Smooth muscle cell (in vitro differentiated cells): Measurements from ENCODE around the gene ECE2. TPM values are rescaled to one million over a fixed set of nuclear protein-coding genes. Genes with fewer than 3 reads are reported as not detected.

Experiments used
- DNase-seq: peaks from one replicate; lab custom pipeline; 2025; ENCODE audit not compliant: unreplicated experiment; lab: John Stamatoyannopoulos, UW
- H2AFZ ChIP-seq: fragments of 200-600 bp; sonication (generic); 2 replicates; pipeline ENCODE4 v1.6.0; 2016; ENCODE audit warnings: antibody characterized with exemption, low read depth, mild to moderate bottlenecking
- H3F3A ChIP-seq: fragments of 200-600 bp; sonication (generic); 2 replicates; pipeline ENCODE4 v1.6.0; 2017; ENCODE audit warnings: antibody characterized with exemption, low read depth
- H3K27ac ChIP-seq: fragments of 200-600 bp; sonication (generic); 2 replicates; pipeline ENCODE4 v1.5.1; 2016; ENCODE audit warnings: low read depth, mild to moderate bottlenecking
- H3K27me3 ChIP-seq: fragments of 200-600 bp; sonication (generic); 2 replicates; pipeline ENCODE4 v1.6.1; 2016; ENCODE audit warnings: low read depth, mild to moderate bottlenecking
- H3K36me3 ChIP-seq: fragments of 200-600 bp; sonication (generic); 2 replicates; pipeline ENCODE4 v1.5.1; 2016; ENCODE audit warnings: low read depth
- H3K4me1 ChIP-seq: fragments of 200-600 bp; sonication (generic); 2 replicates; pipeline ENCODE4 v1.5.1; 2016; ENCODE audit warnings: low read depth
- H3K4me2 ChIP-seq: fragments of 200-600 bp; sonication (generic); 2 replicates; pipeline ENCODE4 v1.6.0; 2016; ENCODE audit warnings: mild to moderate bottlenecking
- H3K4me3 ChIP-seq: fragments of 200-600 bp; sonication (generic); 2 replicates; pipeline ENCODE4 v1.5.1; 2016; ENCODE audit warnings: mild to moderate bottlenecking
- H3K79me2 ChIP-seq: fragments of 200-600 bp; sonication (generic); 2 replicates; pipeline ENCODE4 v1.6.0; 2016; ENCODE audit warnings: low read depth, mild to moderate bottlenecking
- H3K9ac ChIP-seq: fragments of 200-600 bp; sonication (generic); 2 replicates; pipeline ENCODE4 v1.6.0; 2016; ENCODE audit warnings: low read depth
- H3K9me3 ChIP-seq: fragments of 200-600 bp; sonication (generic); replicated peaks from 2 replicates; pipeline ENCODE4 v1.5.1; 2016; ENCODE audit warnings: low read depth
- H4K20me1 ChIP-seq: fragments of 200-600 bp; sonication (generic); 2 replicates; pipeline ENCODE4 v1.6.0; 2016; ENCODE audit warnings: low read depth
- WGBS: methylation state at CpG from one replicate; pipeline ENCODE4 v1.1.7; 2016; ENCODE audit warnings: low lambda C conversion rate; 5-methylcytosine and 5-hydroxymethylcytosine counted together
- polyA plus RNA-seq: library from polyadenylated mRNA; unstranded; fragments of >200 nt; fragmentation: Nextera tagmentation; extraction: Ambion mirVana; gene quantifications from 2 replicates; pipeline ENCODE4 v1.2.1, GENCODE V29; 2016
- total RNA-seq: library from RNA; depleted of rRNA; stranded (reverse); fragments of >200 nt; gene quantifications from 2 replicates; pipeline ENCODE4 v1.2.3, GENCODE V29; 2014
- TF ChIP-seq, protein P1 (sequence below): fragments of 200-600 bp; sonication (generic); IDR thresholded peaks from 2 replicates; pipeline ENCODE4 v1.5.1; 2017; ENCODE audit warnings: borderline replicate concordance, mild to moderate bottlenecking, antibody characterized with exemption; ENCODE audit not compliant: insufficient read depth, poor library complexity, severe bottlenecking

The ECE2 gene
- total and polyA plus RNA-seq, 2 experiments from 2014 or later = not detected

DNA sequence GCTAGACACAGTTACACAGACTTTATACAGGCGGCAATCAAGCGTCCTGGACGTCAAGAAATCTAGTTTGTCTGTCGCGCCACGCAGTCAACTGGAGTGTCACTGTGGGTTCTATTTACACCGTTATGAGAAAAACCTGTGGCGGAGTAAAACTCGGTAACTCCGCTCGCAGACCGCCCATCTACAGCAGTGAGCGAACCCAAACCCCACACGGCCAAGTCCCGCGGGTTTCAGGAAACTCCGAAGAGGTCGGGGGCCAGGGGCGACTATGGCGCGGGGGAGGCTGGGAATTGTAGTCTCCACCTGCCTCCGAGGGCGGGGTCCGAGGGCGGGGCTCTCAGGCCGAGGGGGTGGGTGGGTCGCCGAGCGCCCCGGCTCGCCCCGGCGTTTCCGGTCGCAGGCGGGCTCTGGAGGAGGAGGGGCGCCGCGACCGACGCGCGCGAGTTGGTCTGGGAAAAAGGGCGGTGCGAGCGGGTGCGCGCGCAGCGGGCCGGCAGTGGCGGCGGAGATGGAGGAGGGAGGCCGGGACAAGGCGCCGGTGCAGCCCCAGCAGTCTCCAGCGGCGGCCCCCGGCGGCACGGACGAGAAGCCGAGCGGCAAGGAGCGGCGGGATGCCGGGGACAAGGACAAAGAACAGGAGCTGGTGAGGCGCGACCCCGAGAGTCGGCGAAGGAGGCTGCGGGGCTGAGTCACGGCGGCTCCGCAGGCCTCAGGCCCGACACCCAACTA, 23.1 kb downstream of the ECE2 start, which contains the start of gene PSMD2:
PSMD2 (plus strand) TSS at position 483 of the 729 bp plus-strand sequence; CDS start at position 509, 26 bp downstream.
- Histone ChIP-seq H3K27ac (peak within 1 kb of the TSS; percentile 92), H3K9ac (peak within 1 kb of the TSS; percentile 94), H3F3A (no peaks in the 10 kb centered on the region), H3K4me3 (peak within 1 kb of the TSS; percentile 90), H4K20me1 (peaks cover 42% of the 10 kb centered on the region), H3K4me2 (peak within 1 kb of the TSS; percentile 95), H3K27me3 (no peaks in the 10 kb centered on the region), H3K36me3 (peaks cover 20% of the 10 kb centered on the region), H3K9me3 (no peaks in the 10 kb centered on the region), H3K79me2 (peaks cover 44% of the 10 kb centered on the region), H2AFZ (peak within 1 kb of the TSS; percentile 83), H3K4me1 (peaks cover 12% of the 10 kb centered on the region)
- peak; percentile 92 for DNase-seq
- TF ChIP-seq, protein P1, sequence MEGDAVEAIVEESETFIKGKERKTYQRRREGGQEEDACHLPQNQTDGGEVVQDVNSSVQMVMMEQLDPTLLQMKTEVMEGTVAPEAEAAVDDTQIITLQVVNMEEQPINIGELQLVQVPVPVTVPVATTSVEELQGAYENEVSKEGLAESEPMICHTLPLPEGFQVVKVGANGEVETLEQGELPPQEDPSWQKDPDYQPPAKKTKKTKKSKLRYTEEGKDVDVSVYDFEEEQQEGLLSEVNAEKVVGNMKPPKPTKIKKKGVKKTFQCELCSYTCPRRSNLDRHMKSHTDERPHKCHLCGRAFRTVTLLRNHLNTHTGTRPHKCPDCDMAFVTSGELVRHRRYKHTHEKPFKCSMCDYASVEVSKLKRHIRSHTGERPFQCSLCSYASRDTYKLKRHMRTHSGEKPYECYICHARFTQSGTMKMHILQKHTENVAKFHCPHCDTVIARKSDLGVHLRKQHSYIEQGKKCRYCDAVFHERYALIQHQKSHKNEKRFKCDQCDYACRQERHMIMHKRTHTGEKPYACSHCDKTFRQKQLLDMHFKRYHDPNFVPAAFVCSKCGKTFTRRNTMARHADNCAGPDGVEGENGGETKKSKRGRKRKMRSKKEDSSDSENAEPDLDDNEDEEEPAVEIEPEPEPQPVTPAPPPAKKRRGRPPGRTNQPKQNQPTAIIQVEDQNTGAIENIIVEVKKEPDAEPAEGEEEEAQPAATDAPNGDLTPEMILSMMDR = no peak
- WGBS = 2% methylated on average over 43 of the region's 78 CpGs

DNA sequence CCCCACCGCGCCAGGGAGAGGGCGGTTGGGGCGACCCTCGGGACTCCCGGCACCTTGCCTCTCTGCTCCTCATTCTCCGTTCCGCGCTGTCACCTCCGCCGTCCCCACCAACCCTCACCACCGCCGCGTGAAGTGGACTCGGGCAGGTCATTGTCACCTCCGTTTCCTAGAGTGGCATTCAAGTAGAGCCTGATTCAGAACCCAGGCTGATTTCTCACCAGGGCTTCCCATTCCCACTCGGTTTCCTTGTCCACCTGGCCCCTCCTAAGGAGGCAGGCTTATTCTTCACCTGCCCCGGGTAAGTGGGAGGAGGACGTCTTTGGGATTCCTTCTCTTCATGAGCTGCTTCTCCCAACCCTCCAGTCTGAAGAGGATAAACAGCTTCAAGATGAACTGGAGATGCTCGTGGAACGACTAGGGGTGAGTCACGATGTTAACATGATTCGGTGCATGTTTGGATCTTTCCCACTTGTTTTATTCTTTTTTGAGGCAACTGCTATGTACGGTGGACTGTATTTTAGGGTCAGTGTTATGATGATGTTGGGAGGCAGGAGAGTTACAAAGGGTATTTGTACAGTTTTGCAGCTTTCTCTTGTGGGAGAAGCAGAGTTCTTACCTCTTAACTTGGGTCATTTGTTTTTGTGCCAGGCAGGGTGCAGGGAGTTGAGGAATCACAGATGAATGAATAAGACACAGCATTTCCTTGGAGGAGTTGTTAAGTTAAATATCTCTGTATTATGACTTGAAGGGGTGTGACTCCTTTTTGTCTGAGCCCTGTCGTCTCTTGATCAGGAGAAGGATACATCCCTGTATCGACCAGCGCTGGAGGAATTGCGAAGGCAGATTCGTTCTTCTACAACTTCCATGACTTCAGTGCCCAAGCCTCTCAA, 23.9 kb downstream of the ECE2 start:
- Histone ChIP-seq H2AFZ (no peak overlapping the region), H3K4me3 (peak overlapping the region; percentile 90), H3F3A (no peaks in the 10 kb centered on the region), H3K4me2 (peak overlapping the region; percentile 95), H4K20me1 (peaks cover 50% of the 10 kb centered on the region), H3K9ac (peak overlapping the region; percentile 94), H3K27ac (peak overlapping the region; percentile 92), H3K27me3 (no peaks in the 10 kb centered on the region), H3K4me1 (peaks cover 12% of the 10 kb centered on the region), H3K36me3 (peaks cover 26% of the 10 kb centered on the region), H3K9me3 (no peaks in the 10 kb centered on the region), H3K79me2 (peaks cover 50% of the 10 kb centered on the region)
- TF ChIP-seq, protein P1 = no peak
- no peak for DNase-seq
- 17% methylated on average over 27 of the region's 29 CpGs for WGBS

DNA sequence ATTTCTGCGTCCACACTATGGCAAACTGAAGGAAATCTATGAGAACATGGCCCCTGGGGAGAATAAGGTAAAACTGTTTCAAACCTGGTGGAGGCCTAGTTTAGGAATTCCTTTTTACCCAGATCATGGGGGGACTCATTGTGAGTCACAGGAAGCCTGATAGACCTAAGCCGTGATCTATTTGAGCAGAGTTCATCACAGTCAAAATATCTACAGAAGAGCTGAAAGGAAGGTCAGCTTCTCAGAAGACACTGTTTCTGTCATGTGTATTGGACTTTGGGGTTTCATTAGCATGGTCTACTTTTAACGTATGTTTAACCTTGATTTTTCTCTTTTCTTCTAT, 24.5 kb downstream of the ECE2 start:
- DNase-seq = no peak
- no peaks in the 10 kb centered on the region for H3K27me3 ChIP-seq
- H3K36me3 ChIP-seq = peaks cover 26% of the 10 kb centered on the region
- H3K9me3 ChIP-seq = no peaks in the 10 kb centered on the region
- H3K4me3 ChIP-seq = peak overlapping the region; percentile 90
- peaks cover 12% of the 10 kb centered on the region for H3K4me1 ChIP-seq
- peaks cover 50% of the 10 kb centered on the region for H3K79me2 ChIP-seq
- 61% methylated on average over 3 of the region's 3 CpGs for WGBS
- peaks cover 56% of the 10 kb centered on the region for H4K20me1 ChIP-seq
- H3F3A ChIP-seq = no peaks in the 10 kb centered on the region
- TF ChIP-seq, protein P1 = no peak
- H2AFZ ChIP-seq = no peak overlapping the region
- H3K4me2 ChIP-seq = peak overlapping the region; percentile 95
- peak overlapping the region; percentile 92 for H3K27ac ChIP-seq
- H3K9ac ChIP-seq = peak overlapping the region; percentile 94
